Tibial nerve (tissue), 4 donors: ENCODE measurements around the gene PROK1.

Source experiments
- CTCF ChIP-seq, 5 experiments: fragments of 200-600 bp in 3 of 5; fragments of 450-650 bp in 2 of 5; sonication (generic) in 3 of 5; IDR thresholded peaks; one replicate each; pipeline ENCODE4 v1.5.1; 2016 to 2019; ENCODE audit warnings: antibody characterized with exemption in 5 of 5, mild to moderate bottlenecking in 3 of 5, moderate library complexity in 2 of 5
- EP300 ChIP-seq, 2 donors: sonication (generic); formaldehyde crosslinking; IDR thresholded peaks; one replicate each; pipeline ENCODE4 v1.6.1; 2017; ENCODE audit warnings: antibody characterized with exemption in 2 of 2, mild to moderate bottlenecking in 1 of 2
- POLR2A ChIP-seq, 2 donors: fragments of 450-650 bp; IDR thresholded peaks; one replicate each; pipeline ENCODE4 v1.6.1; 2017; ENCODE audit warnings: antibody characterized with exemption in 2 of 2, mild to moderate bottlenecking in 2 of 2, moderate library complexity in 2 of 2

- TF ChIP-seq CTCF (IDR thresholded peaks at IDR 0.05): no peak
- TF ChIP-seq EP300 (IDR thresholded peaks at IDR 0.05): no peak
- TF ChIP-seq POLR2A (IDR thresholded peaks at IDR 0.05): no peak
Observed at GRCh38 chr1:110453829-110454228, 2.9 kb downstream of the PROK1 start.
